Measurements from ENCODE around the gene DISC1.

Gene DISC1

DNA sequence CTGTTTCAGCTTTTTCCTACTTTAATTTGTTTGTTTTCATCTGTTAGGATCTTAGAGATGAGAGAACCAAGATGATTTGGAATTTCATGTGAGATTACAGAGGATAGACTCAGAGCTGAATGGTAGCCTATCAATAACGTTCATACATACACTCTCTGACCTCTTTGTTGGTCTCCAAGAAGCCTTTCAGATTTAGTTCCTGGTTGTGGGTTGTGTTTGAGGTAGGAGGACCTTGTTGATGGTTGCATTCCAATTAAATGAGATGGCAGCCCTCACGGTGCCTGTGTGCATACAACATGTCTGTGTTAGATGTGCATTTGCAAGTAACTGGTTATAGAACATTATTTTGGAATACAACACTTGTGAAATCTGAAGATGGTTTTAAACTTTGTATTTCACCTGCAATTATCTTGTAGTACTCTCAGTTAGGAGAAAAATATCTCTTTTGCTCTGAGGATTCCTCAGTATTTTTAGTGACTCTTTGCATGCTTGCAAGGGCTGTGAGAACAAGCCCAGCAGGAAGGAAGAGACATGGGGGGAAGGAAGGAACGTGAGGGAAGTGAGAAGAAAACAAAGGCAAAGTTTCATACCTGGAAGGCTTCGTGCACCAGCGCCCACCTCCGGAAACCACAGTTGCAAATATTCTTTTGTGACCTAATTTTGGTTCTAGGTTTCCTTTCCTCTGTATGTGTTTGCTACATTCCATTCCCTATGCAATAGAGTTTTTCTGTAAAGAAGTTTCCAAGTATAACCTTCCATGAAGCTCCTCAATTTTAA lies 291.8 kb downstream of the DISC1 start:
- DNase-seq: no peak

- DNase-seq: no peak
Observed at GRCh38 chr1:231919239-231919885, 292.8 kb downstream of the DISC1 start.

GRCh38 chr1:231919886-231920285 lies 293.3 kb downstream of the DISC1 start:
- no peak for DNase-seq

DNA sequence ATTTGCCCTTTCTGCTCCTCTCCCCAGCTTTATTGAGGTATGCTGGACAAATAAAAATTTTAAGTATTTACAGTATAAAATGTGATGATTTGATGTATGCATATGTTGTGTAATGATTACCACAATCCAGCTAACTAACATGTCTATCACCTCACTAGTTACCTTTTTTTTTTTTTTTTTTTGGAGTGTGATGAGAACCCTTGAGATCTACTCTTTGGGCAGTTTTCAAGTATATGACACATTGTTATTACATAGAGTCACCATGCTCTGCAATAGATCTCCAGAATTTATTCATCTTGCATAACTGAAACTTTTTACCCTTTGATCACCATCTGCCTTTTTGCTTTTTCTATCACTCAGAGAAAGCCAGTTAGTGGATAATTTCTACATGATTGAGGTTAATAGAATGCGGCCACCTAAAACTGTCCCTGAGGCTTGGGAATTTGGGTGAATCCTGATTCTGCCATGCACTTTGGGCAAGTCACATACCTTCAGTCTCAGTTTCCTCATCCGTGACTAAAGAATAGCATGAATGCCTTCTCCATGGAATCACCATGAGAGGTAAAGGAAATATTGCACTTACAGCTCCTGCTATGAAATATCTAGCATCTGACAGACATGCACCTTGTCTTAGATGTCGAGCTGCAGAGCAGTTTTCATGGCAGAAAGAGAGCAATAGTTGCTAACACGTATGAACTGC lies 295.2 kb downstream of the DISC1 start:
- no peak for DNase-seq

DNA sequence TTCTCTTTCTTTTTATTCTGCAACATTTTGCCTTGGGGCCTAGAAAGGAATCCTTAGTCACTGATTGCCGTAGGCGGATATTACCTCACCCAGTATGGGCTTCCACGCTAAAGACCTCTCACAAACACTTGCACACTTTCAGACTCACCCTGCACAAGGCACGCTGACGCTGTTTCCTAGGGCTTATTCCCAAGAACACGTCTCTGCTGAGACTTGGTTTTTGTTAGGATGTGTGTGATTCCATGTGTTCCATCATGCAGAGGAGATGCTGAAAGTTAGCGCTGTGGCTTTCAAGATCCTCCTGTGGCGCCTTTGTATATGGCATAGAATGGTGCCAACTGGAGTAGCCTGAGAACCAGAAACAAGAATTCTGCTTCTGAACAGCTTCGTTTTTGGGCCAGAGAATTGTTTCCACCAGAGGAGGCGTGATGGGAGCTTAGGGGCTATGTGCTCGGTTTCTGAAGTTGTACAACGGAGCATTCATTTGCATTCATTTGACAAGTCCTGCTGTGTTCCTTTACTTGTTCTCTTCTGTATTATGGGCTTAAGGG lies 297.0 kb downstream of the DISC1 start:
- DNase-seq: no peak

DNA sequence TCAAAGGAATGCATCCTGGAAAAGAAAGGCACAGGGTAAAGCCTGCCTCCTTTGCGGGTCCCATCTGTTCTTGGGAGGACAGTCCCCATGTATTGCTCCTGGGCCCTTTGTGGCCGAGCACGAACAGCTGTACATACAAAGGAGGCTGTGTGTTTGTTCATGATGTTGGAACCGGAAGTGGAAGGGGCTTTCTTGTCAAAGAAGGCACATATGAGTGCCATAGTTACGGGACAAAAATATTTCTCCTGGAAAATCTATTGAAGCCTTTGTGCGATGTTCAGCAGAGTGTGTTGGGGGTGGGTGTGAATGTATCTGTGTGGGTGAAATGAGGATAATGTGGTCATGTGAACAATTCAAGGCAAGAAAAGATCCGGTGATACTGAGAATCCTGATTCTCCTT lies 297.6 kb downstream of the DISC1 start:
- DNase-seq: no peak

DNA sequence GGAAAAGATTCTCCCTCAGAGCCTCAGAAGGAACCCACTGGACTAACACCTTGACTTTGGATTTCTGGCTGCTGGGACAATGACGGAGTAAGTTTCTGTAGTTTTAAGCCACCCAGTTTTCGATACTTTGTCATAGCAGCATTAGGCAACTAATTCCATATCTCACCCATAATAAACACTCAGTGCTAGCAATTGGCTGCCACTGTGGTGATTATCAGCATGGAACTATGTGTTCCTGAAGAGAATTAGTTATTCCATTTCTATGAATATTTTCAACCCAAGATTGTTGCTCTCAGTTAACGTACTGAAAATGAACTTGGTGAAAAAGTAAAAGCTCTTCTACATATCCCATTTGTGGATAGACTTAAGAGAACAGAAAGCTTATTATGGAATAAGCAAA lies 299.3 kb downstream of the DISC1 start:
- DNase-seq: no peak

- DNase-seq: no peak
Observed at GRCh38 chr1:231926340-231926739, 299.8 kb downstream of the DISC1 start.

DNA sequence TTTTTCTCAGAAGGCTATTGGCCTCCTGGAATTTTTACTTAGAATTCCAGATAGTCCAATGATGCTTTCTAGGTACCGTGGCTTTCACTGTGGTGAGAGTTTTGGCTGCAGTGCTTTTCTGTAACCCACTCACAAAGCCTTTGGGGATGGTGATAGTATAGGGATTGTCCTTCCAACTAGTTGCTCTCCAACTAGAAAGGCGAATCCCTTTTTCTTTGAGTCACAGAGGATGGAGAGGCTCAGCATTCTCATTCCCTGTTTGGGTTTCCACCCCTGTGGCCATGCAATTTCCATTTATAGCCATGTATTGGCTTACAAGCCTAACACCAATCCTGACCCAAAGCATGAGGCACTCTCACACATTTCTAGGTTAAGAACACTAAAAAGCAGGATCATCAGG lies 300.3 kb downstream of the DISC1 start:
- DNase-seq: no peak

GRCh38 chr1:231927431-231927830 lies 300.8 kb downstream of the DISC1 start:
- no peak for DNase-seq

GRCh38 chr1:231929311-231929710 lies 302.7 kb downstream of the DISC1 start:
- no peak for DNase-seq

DNA sequence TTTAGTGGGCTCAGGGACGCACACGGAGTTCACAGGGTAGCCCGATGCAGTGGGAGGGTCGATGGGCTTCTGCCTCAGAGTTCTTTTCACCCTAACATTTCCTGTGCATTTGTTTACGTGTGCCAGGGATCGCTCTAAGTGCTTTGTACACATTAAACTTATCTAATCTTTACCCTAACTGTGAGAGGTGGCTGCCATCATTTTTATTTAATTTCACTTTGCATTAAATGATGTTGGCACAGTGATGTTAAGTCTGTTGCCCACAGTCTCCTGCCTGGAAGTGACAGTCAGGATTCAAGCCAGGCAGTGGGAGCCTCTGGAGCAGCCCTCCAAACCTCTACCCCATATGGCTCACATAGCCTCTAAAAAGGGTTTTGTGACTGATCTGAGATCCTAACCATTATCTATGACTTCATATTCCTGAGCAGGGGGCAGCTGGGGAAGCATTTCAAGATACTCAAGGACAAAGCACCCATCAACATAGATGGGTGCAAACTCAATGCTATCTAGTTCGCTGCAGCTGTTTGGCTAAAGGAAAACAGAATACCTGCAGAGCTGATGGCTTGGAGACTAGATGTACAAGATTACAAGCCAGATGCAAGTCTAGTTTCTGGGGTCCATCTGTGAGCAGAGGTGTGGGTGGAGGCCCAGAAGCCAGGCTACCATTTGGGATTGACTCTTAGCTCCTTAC lies 303.8 kb downstream of the DISC1 start:
- no peak for DNase-seq

GRCh38 chr1:231931146-231931545 lies 304.6 kb downstream of the DISC1 start:
- no peak for DNase-seq

DNA sequence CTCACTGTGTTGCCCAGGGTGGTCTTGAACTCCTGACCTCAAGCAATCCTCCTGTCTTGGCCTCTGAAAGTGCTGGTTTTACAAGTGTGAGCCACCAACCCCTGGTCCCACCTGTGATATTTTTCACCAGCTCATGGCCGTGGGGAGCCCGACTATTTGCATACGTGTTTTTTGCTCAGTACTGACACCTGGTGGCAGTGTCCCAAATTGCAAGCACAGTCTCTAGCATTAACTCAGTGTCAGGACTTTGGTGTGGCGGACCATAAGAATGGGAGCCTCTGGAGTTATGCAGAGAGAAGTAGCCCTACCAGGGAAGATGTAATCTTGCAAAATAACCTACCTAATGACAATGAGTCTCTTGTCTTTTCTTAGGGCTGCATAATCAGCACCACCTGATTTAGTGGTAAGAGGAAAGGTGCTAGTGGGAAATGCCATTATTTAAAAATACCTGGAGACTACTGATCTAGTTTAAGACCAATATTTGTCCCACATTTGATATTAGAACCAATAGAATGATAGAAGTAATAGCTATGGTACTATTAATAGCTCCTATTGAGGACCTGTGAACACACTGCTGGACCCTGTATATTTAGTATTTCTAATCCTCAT lies 305.4 kb downstream of the DISC1 start:
- DNase-seq: no peak

- DNase-seq: no peak
Observed at GRCh38 chr1:231933711-231934626, 307.4 kb downstream of the DISC1 start.

DNA sequence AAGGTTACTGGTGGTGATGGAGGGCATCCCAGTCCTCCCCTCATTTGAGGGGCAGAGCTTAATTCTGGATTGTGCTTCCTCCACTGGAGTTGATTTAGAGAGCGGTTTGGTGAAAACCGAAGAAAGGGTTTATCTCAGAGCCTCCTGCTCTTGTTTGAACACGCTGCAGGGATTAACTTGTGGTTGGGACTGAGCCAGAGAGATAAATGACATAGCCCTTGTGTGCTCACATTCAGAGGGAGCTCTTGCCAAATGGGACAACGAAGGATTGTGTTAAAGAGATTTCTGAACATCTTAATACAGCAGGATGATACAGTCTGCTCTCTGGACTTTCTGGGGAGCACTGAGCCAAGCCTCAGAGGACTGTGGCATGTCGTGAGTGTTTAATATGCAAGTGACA lies 308.2 kb downstream of the DISC1 start:
- no peak for DNase-seq

- no peak for DNase-seq
Observed at GRCh38 chr1:231935856-231936255, 309.3 kb downstream of the DISC1 start.

DNA sequence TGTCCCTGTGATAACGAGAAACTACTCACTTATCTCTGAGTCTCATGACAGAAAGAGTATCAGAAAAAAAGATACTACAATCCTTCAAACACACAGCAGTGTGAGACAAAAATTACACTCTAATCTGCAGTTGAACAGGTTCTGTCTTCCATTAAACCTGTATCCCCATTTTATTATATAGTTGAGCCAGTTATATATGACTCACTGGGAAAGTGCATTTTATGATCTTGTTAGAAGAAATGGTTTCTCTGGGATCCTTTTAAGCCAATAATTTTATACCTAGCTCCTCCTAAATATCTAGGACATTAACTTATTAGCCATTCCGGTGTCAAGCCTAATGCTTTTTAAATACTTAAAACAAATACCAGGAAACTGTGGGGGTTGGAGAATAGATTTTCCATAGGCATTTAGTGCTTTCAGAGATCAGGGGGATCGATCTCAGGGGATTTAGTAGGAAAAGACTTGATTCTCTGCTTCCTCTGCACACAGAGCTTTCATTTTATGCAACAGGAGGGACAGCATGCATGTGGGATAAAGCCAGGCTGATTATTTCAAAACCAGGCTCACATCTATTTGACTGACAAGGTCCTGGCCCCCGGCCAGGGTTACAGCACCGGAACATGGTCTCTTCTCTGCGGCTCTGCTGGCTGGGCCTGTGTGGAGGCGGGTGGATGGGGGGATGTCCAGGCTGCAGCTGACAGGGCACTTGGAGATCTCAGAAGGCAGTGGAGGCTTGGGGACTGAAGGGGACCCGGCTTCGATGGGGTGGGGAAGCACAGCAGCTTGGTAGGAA lies 310.6 kb downstream of the DISC1 start:
- DNase-seq: no peak

DNA sequence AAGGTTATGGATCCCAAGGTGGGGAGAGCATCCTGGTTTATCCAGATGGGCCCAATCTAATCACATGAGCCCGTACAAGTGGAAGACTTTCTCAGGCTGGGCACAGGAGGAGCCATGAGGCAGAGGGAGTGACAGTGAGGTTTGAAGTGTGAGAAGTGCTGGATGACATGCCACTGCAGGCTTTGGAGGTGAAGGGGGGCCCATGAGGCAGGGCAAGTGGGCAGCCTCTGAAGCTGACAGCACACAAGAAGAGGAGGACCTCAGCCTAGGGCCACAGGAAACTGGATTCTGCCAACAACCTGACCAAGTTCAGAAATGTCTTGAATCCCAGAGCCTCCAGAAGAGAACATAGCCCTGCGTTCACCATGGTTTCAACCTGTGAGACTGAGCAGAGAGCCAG lies 311.6 kb downstream of the DISC1 start:
- DNase-seq: no peak

DNA sequence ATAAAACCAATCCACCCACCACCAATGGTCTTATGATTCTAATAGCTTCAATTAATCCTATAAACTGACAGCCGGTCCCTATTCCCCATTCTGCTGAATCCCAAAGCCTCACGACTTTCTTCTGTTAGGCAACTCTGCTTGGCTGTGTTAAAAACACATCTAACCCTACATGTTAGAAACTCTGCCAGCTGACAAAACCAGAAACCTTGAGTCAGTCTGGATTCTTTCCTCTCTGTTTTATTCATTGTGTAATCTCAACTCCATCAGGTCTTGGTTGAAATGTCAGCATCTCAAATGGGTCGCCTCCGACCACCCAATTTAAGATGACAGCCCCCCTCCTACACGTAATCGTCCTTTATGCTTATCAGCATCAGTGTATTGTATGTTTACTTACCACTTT lies 312.1 kb downstream of the DISC1 start:
- DNase-seq: no peak

DNA sequence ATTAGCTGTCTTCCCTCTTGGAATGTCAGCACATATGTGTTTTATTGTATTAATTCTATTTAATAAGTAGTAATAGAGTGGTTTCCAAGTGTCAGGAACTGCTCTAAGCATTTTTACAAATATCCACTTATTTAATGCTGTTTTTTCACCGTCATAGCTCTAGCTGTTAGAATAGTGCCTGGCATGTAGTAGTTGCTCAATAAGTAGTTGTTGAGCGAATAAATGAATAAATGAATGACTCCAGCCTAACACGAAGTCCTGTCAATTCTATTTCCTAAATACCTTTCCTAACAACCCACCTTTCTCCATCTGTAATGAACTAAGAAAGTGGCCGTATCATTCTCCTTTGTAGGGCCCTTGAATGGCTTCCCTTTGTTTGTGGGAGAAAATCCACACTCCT lies 312.5 kb downstream of the DISC1 start:
- DNase-seq: no peak

All from NCI-H1417 treated with DMSO at 0.1 percent for 48 hours (cell line).